Panc1 (cell line): ENCODE data around the gene STRAP. TPM values are rescaled to one million over a fixed set of nuclear protein-coding genes. Genes with fewer than 3 reads are reported as not detected.

Experiments
- ATAC-seq: fragments of 200-7000 bp; cut with Tn5 transposase; 2 replicates; pipeline ENCODE4 v1.9.1; 2020; ENCODE audit warnings: mild to moderate bottlenecking, moderate library complexity
- BruUV-seq: library from RNA; stranded (reverse); fragments of 400-500 nt; replicated peaks from 2 replicates; lab custom pipeline; 2021; lab: Mats Ljungman, UMichigan
- CTCF ChIA-PET: fragments of 300-600 bp; sonication (Branson Sonifier 250); formaldehyde crosslinking; loops from one replicate; lab custom pipeline; 2022; ENCODE audit warnings: antibody characterized with exemption; lab: Charles Lee
- POLR2A ChIA-PET: fragments of 300-600 bp; sonication (Branson Sonifier 250); formaldehyde crosslinking; loops from one replicate; lab custom pipeline; 2022; ENCODE audit warnings: antibody characterized with exemption; lab: Charles Lee
- DNase-seq: peaks from one replicate; pipeline ENCODE4 v3.0.0-alpha.2; 2010; ENCODE audit warnings: low read depth, low spot score
- H3K27ac ChIP-seq: 2 replicates; pipeline ENCODE4 v1.5.1; 2011; ENCODE audit warnings: mild to moderate bottlenecking, low read length, inconsistent platforms
- H3K27me3 ChIP-seq: fragments of 200-500 bp; sonication (Bioruptor generic); 2 replicates; pipeline ENCODE4 v1.6.0; 2014; ENCODE audit warnings: low read length, inconsistent platforms; ENCODE audit not compliant: control insufficient read depth, insufficient read depth
- H3K36me3 ChIP-seq: fragments of 200-500 bp; sonication (Bioruptor generic); 2 replicates; pipeline ENCODE4 v1.5.1; 2014; ENCODE audit warnings: inconsistent platforms, mild to moderate bottlenecking, low read length, moderate library complexity; ENCODE audit not compliant: control insufficient read depth, insufficient read depth
- H3K4me1 ChIP-seq: 2 replicates; pipeline ENCODE4 v1.5.1; 2011; ENCODE audit warnings: inconsistent platforms, mild to moderate bottlenecking, low read length, moderate library complexity; ENCODE audit not compliant: control insufficient read depth, insufficient read depth
- H3K4me3 ChIP-seq, 2 experiments: 2 replicates each; pipeline ENCODE4 v1.5.1; 2011 to 2012; ENCODE audit warnings: low read depth in 2 of 2, low read length in 2 of 2, mild to moderate bottlenecking in 2 of 2, inconsistent platforms in 1 of 2, moderate library complexity in 1 of 2
- H3K9me3 ChIP-seq: fragments of 200-500 bp; sonication (Bioruptor generic); 2 replicates; pipeline ENCODE4 v1.5.1; 2014; ENCODE audit warnings: low read depth, mild to moderate bottlenecking, inconsistent platforms, low read length, moderate library complexity; ENCODE audit not compliant: control insufficient read depth, insufficient read depth
- POLR2AphosphoS5 ChIP-seq: IDR thresholded peaks from 2 replicates; pipeline ENCODE4 v1.6.1; 2012; ENCODE audit warnings: mild to moderate bottlenecking, low read depth, low read length, moderate library complexity
- SIN3A ChIP-seq: IDR thresholded peaks from 2 replicates; pipeline ENCODE4 v1.6.1; 2012; ENCODE audit warnings: low read depth, mild to moderate bottlenecking, low read length, moderate library complexity, borderline replicate concordance; ENCODE audit not compliant: insufficient read depth
- TCF7L2 ChIP-seq: IDR thresholded peaks from 2 replicates; pipeline ENCODE4 v1.6.1; 2011; ENCODE audit warnings: mild to moderate bottlenecking, low read depth, low read length, inconsistent platforms
- in situ Hi-C: cut with HindIII; loops from 2 replicates; pipeline ENCODE4 v1.10.0; 2016; ENCODE audit warnings: low sequenced_read_pairs, low pct_unique_long_range_greater_than_20kb
- intact Hi-C: fragments of 100-400 bp; cut with micrococcal nuclease; formaldehyde crosslinking; loops from one replicate; pipeline ENCODE4 v1.10.0; 2022; ENCODE audit not compliant: unreplicated experiment
- total RNA-seq: library from RNA; stranded (reverse); gene quantifications from one replicate; pipeline ENCODE4 v1.2.1, GENCODE V29; 2021; ENCODE audit not compliant: unreplicated experiment
- TF ChIP-seq, protein P1 (sequence below): fragments of 450-650 bp; IDR thresholded peaks from 2 replicates; pipeline ENCODE4 v1.5.1; 2017; ENCODE audit warnings: mild to moderate bottlenecking
- TF ChIP-seq, protein P2 (sequence below), 2 experiments: IDR thresholded peaks; 2 replicates each; pipeline ENCODE4 v1.6.1; 2011 to 2012; ENCODE audit warnings: low read depth in 2 of 2, control low read depth in 1 of 2, low read length in 1 of 2, mild to moderate bottlenecking in 1 of 2, moderate library complexity in 1 of 2; ENCODE audit not compliant: insufficient read depth in 1 of 2

STRAP gene
- total RNA-seq, 1 experiment from 2014 or later = 99.4 TPM

- no peaks in the 10 kb centered on the region for H3K4me1 ChIP-seq
- in situ Hi-C loops (no loop called here), intact Hi-C loops (no loop called here)
- BruUV-seq = no TSS peak
- ChIA-PET CTCF (interaction anchor here (0.6 kb wide), 1 partner anchor 11 kb away, joined by 9 read pairs; no protein-coding TSS in a partner anchor), POLR2A (no interaction called here)
- no peaks in the 10 kb centered on the region for H3K27me3 ChIP-seq
- H3K27ac ChIP-seq = no peak overlapping the region
- TF ChIP-seq POLR2AphosphoS5 (no peak), SIN3A (no peak), TCF7L2 (no peak)
- TF ChIP-seq, protein P1, sequence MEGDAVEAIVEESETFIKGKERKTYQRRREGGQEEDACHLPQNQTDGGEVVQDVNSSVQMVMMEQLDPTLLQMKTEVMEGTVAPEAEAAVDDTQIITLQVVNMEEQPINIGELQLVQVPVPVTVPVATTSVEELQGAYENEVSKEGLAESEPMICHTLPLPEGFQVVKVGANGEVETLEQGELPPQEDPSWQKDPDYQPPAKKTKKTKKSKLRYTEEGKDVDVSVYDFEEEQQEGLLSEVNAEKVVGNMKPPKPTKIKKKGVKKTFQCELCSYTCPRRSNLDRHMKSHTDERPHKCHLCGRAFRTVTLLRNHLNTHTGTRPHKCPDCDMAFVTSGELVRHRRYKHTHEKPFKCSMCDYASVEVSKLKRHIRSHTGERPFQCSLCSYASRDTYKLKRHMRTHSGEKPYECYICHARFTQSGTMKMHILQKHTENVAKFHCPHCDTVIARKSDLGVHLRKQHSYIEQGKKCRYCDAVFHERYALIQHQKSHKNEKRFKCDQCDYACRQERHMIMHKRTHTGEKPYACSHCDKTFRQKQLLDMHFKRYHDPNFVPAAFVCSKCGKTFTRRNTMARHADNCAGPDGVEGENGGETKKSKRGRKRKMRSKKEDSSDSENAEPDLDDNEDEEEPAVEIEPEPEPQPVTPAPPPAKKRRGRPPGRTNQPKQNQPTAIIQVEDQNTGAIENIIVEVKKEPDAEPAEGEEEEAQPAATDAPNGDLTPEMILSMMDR = no peak
- TF ChIP-seq, protein P2, sequence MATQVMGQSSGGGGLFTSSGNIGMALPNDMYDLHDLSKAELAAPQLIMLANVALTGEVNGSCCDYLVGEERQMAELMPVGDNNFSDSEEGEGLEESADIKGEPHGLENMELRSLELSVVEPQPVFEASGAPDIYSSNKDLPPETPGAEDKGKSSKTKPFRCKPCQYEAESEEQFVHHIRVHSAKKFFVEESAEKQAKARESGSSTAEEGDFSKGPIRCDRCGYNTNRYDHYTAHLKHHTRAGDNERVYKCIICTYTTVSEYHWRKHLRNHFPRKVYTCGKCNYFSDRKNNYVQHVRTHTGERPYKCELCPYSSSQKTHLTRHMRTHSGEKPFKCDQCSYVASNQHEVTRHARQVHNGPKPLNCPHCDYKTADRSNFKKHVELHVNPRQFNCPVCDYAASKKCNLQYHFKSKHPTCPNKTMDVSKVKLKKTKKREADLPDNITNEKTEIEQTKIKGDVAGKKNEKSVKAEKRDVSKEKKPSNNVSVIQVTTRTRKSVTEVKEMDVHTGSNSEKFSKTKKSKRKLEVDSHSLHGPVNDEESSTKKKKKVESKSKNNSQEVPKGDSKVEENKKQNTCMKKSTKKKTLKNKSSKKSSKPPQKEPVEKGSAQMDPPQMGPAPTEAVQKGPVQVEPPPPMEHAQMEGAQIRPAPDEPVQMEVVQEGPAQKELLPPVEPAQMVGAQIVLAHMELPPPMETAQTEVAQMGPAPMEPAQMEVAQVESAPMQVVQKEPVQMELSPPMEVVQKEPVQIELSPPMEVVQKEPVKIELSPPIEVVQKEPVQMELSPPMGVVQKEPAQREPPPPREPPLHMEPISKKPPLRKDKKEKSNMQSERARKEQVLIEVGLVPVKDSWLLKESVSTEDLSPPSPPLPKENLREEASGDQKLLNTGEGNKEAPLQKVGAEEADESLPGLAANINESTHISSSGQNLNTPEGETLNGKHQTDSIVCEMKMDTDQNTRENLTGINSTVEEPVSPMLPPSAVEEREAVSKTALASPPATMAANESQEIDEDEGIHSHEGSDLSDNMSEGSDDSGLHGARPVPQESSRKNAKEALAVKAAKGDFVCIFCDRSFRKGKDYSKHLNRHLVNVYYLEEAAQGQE (IDR thresholded peaks at IDR 0.05; ENCODE audit: insufficient read depth in 1 of 2, low read depth in 2 of 2, low read length in 1 of 2) = no peak
- H3K4me3 ChIP-seq = no peak overlapping the region
- H3K36me3 ChIP-seq = no peaks in the 10 kb centered on the region
- DNase-seq (no peak), ATAC-seq (no peak)
- H3K9me3 ChIP-seq = no peaks in the 10 kb centered on the region
Observed at GRCh38 chr12:15924956-15925355, 42.8 kb downstream of the STRAP start.

GRCh38 chr12:15928346-15928745 is 46.2 kb downstream of the STRAP start:
- Histone ChIP-seq H3K4me1 (no peaks in the 10 kb centered on the region), H3K4me3 (no peak overlapping the region), H3K9me3 (no peaks in the 10 kb centered on the region), H3K27ac (no peak overlapping the region), H3K36me3 (no peaks in the 10 kb centered on the region), H3K27me3 (no peaks in the 10 kb centered on the region)
- in situ Hi-C loops (no loop called here), intact Hi-C loops (no loop called here)
- ATAC-seq (peak; percentile 86), DNase-seq (peak; percentile 46)
- BruUV-seq = no TSS peak
- POLR2A ChIA-PET = no interaction called here
- TF ChIP-seq TCF7L2 = no peak
- TF ChIP-seq POLR2AphosphoS5 = no peak
- TF ChIP-seq, protein P1 = no peak
- TF ChIP-seq, protein P2 (IDR thresholded peaks at IDR 0.05; ENCODE audit: insufficient read depth in 1 of 2, low read depth in 2 of 2, low read length in 1 of 2) = no peak
- TF ChIP-seq SIN3A = no peak
- CTCF ChIA-PET = no interaction called here
